Uterus (tissue), 4 donors: ENCODE results near the gene MYG1. TPM values are rescaled to one million over a fixed set of nuclear protein-coding genes. Genes with fewer than 3 reads are reported as not detected.
"Not testable (repeated sequence)": the region's sequence is repeated elsewhere in the genome, so short reads cannot be mapped to it uniquely, and the experiment has no call there.

Source experiments
- DNase-seq, 2 donors: peaks; one replicate each; pipeline ENCODE4 v3.0.0-alpha.2; 2019 to 2020
- H3K27ac ChIP-seq, 2 donors: fragments of 200-600 bp; sonication (generic); 1 replicate in 1 of 2; 2 replicates in 1 of 2; pipeline ENCODE4 v1.5.1; 2016 to 2018
- H3K27me3 ChIP-seq, 2 donors: fragments of 200-600 bp; sonication (generic); one replicate each; pipeline ENCODE4 v1.5.1; 2018 to 2019; ENCODE audit warnings: control low read depth in 1 of 2
- H3K36me3 ChIP-seq, 2 donors: fragments of 200-600 bp; sonication (generic); one replicate each; pipeline ENCODE4 v1.5.1; 2019; ENCODE audit warnings: control low read depth in 1 of 2
- H3K4me1 ChIP-seq, 2 donors: fragments of 200-600 bp; sonication (generic); one replicate each; pipeline ENCODE4 v1.5.1; 2018 to 2019; ENCODE audit warnings: control low read depth in 1 of 2
- H3K4me3 ChIP-seq, 2 donors: fragments of 200-600 bp; sonication (generic); 1 replicate in 1 of 2; 2 replicates in 1 of 2; pipeline ENCODE4 v1.5.1; 2018 to 2019; ENCODE audit warnings: mild to moderate bottlenecking in 1 of 2
- H3K9me3 ChIP-seq, 2 donors: fragments of 200-600 bp; sonication (generic); one replicate each; pipeline ENCODE4 v1.5.1; 2019; ENCODE audit warnings: control low read depth in 1 of 2
- CTCF ChIP-seq, 4 experiments: fragments of 200-600 bp in 2 of 4; fragments of 450-650 bp in 2 of 4; sonication (generic) in 2 of 4; IDR thresholded peaks; one replicate each; pipeline ENCODE4 v1.5.1; 2016 to 2019; ENCODE audit warnings: antibody characterized with exemption in 4 of 4, mild to moderate bottlenecking in 2 of 4, moderate library complexity in 1 of 4
- POLR2A ChIP-seq, 2 donors: fragments of 450-650 bp; IDR thresholded peaks; one replicate each; pipeline ENCODE4 v1.6.1; 2016; ENCODE audit warnings: antibody characterized with exemption in 2 of 2, mild to moderate bottlenecking in 1 of 2, moderate library complexity in 1 of 2
- intact Hi-C: fragments of 100-400 bp; cut with DNase I; formaldehyde crosslinking; loops from one replicate; pipeline ENCODE4 v1.15.1; 2023; ENCODE audit warnings: low total_unique reads
- total RNA-seq, 4 donors: library from RNA; depleted of rRNA in 3 of 4; stranded (reverse); fragments of >200 nt in 3 of 4; gene quantifications; one replicate each; pipeline versions ENCODE4 v1.1.0 to v1.2.4, GENCODE V29; 2014 to 2023
- donor health status: DM: yes; HTN: yes; CAD: no.

The MYG1 gene
- total RNA-seq, 4 donors from 2014 or later: 10.2 to 59.3 (median 33.9) TPM

GRCh38 chr12:53326460-53327185 is 27.1 kb downstream of the MYG1 start:
- DNase-seq: no peak
- no peaks in the 10 kb centered on the region for H3K36me3 ChIP-seq
- no peak overlapping the region for H3K4me3 ChIP-seq
- intact Hi-C loops: no loop called here
- TF ChIP-seq CTCF (IDR thresholded peaks at IDR 0.05): no peak
- H3K9me3 ChIP-seq: no peaks in the 10 kb centered on the region
- peaks cover 0 to 3% of the 10 kb centered on the region in 2 donors for H3K4me1 ChIP-seq
- H3K27me3 ChIP-seq: no peaks in the 10 kb centered on the region
- no peak overlapping the region for H3K27ac ChIP-seq

- DNase-seq: no peak
- H3K9me3 ChIP-seq: no peaks in the 10 kb centered on the region
- H3K27me3 ChIP-seq: no peaks in the 10 kb centered on the region
- TF ChIP-seq CTCF (IDR thresholded peaks at IDR 0.05) (no peak), POLR2A (IDR thresholded peaks at IDR 0.05) (no peak)
- no peak overlapping the region for H3K27ac ChIP-seq
- H3K36me3 ChIP-seq: no peaks in the 10 kb centered on the region
- no peak overlapping the region for H3K4me3 ChIP-seq
- H3K4me1 ChIP-seq: no peaks in the 10 kb centered on the region
- intact Hi-C loops: no loop called here
These were observed 28.0 kb downstream of the MYG1 start for GRCh38 chr12:53327435-53328042.

GRCh38 chr12:53328043-53328435 is 28.5 kb downstream of the MYG1 start:
- H3K4me3 ChIP-seq: no peak overlapping the region
- H3K27ac ChIP-seq: no peak overlapping the region
- TF ChIP-seq CTCF (IDR thresholded peaks at IDR 0.05): no peak
- TF ChIP-seq POLR2A (IDR thresholded peaks at IDR 0.05): no peak
- H3K9me3 ChIP-seq: no peaks in the 10 kb centered on the region
- H3K27me3 ChIP-seq: no peaks in the 10 kb centered on the region
- DNase-seq: no peak
- H3K36me3 ChIP-seq: no peaks in the 10 kb centered on the region
- no peaks in the 10 kb centered on the region for H3K4me1 ChIP-seq
- intact Hi-C loops: no loop called here

- H3K4me1 ChIP-seq: no peaks in the 10 kb centered on the region
- no peaks in the 10 kb centered on the region for H3K27me3 ChIP-seq
- DNase-seq: no peak
- TF ChIP-seq CTCF (IDR thresholded peaks at IDR 0.05) (no peak), POLR2A (IDR thresholded peaks at IDR 0.05) (no peak)
- H3K9me3 ChIP-seq: no peaks in the 10 kb centered on the region
- H3K27ac ChIP-seq: no peak overlapping the region
- no peaks in the 10 kb centered on the region for H3K36me3 ChIP-seq
- no peak overlapping the region for H3K4me3 ChIP-seq
- intact Hi-C loops: no loop called here
These were observed 31.2 kb downstream of the MYG1 start for GRCh38 chr12:53330671-53331070.

- DNase-seq, intact Hi-C loops, H3K27ac ChIP-seq, H3K27me3 ChIP-seq, H3K9me3 ChIP-seq, H3K36me3 ChIP-seq, H3K4me1 ChIP-seq, H3K4me3 ChIP-seq: not testable (repeated sequence)
These were observed 32.8 kb downstream of the MYG1 start for GRCh38 chr12:53332339-53332738.
